Central memory CD4-positive, alpha-beta T cell (primary cell): ENCODE measurements around the gene TCF12.
"Not testable (repeated sequence)": the region's sequence is repeated elsewhere in the genome, so short reads cannot be mapped to it uniquely, and the experiment has no call there.

Experiments used
- DNase-seq: peaks from one replicate; pipeline ENCODE4 v3.0.0; 2022

Gene TCF12

GRCh38 chr15:56916825-56917477 is 1.5 kb upstream of the TCF12 start:
- no peak for DNase-seq

- no peak for DNase-seq
Observed at GRCh38 chr15:56917652-56918045, 795 bp upstream of the TCF12 start.

GRCh38 chr15:56919031-56919608 is 676 bp downstream of the TCF12 start:
- DNase-seq = peak; percentile 57

DNA sequence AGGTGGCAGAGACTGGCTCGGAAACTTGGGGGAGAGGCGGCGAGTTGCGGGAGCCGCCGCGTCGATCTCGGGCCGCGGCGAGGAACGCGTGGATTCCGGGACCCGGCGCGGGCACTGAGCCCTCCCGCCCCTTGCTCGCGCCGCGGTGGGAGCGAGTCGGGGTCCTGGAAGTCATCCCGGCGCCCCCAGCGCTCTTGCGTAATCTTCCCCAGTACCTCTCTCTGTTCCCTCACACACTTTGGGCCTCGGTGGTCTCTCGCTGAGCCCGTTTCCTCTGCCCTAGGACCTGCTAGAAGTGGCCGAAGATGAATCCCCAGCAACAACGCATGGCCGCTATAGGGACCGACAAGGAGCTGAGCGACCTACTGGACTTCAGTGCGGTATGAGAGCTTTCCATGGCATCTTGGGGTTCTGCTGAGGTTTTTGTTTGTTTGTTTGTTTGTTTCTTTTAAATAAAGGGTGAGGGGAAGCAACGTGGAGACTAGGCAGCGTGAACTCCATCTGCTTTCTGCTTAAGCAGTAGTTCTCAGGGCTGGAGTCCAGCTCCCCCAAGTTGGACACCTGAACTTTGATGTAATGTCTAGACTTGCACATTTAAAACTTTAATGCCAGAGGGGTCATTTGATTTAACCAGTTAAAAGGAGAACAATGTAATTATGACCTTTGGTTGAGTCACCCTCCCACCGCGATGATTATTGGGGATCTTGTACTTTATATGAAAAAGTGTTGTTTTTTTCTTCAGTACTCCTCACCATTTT is 1.3 kb downstream of the TCF12 start:
- peak; percentile 3 for DNase-seq

GRCh38 chr15:56920367-56920627 is 1.9 kb downstream of the TCF12 start:
- no peak for DNase-seq

GRCh38 chr15:56923174-56923591 is 4.7 kb downstream of the TCF12 start:
- no peak for DNase-seq

DNA sequence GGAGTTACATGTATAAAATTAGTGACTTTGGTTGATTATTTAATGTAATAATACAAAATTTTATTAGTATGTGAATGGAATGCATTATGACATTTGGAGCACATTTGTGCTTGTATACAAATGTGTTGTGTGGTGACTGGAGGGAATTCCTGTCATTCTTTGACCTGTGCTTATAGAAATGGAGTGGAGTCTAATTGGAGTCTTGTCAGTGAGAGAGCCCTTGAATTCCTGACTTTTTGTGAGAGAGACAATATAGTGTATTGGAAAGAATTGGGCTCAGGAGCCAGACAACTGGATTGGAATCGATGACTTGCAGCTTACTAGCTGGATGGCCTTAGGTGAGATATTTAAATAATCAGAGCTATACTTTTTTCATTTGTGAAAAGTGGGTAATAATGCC is 9.4 kb downstream of the TCF12 start:
- DNase-seq = no peak

DNA sequence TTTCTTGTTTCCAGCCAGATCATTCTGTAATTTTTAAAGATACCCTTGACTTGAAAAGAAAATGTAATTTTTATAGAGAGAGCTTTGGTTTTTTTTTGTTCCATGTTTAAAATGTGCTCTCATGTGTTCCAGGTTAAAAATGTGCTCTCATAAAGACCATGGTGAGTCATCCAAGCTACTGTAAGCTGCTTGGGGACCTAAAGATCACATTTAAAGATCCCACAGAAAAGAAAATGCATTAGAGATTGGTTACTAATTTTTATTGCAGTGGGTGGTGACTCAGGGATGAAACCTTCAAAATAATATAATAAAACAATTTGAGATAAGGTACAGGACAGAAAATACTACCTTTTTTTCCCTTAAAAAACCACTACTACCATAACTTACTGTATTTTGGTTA is 11.0 kb downstream of the TCF12 start:
- no peak for DNase-seq

GRCh38 chr15:56929933-56930332 is 11.5 kb downstream of the TCF12 start:
- DNase-seq = no peak

- DNase-seq = no peak
Observed at GRCh38 chr15:56930669-56931313, 12.3 kb downstream of the TCF12 start.

- DNase-seq = no peak
Observed at GRCh38 chr15:56931639-56932508, 13.4 kb downstream of the TCF12 start.

GRCh38 chr15:56932509-56932868 is 14.0 kb downstream of the TCF12 start:
- DNase-seq = not testable (repeated sequence)

DNA sequence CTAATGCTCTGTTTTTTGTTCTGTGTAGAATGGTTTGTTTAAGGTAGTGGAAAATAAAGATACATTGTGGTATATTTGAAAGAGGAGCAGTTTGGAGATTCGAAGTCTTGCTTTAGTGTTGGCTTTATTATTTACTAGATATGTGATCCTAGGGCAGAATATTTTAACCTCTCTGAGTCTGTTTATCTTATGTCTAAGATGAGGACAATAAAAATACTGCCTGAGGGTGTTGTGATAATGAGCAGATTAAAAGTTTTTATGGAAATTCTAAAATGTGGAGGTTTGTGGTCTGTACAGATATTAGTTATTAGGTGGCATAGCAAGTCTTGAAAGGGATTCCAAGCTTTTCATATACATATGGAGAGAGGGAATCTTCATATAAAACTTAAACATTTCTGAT is 15.0 kb downstream of the TCF12 start:
- DNase-seq = no peak

DNA sequence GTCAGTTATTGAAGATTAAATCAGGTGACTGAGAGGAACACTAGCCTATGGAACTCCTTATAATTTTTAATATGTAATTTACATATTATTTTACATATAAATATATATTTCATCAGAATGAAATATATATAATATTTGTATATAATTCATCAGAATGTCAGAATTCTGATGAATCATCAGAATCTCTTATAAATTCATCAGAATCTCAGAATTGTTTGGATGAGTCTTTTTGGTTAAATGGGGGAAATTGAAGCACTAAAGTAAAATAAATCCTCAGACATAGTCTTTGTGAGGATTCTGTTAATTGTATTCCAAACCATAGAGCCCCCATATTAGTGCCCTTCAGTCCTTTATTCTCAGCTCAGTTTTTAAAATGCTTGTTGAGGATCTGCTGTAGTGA is 15.4 kb downstream of the TCF12 start:
- DNase-seq = no peak

DNA sequence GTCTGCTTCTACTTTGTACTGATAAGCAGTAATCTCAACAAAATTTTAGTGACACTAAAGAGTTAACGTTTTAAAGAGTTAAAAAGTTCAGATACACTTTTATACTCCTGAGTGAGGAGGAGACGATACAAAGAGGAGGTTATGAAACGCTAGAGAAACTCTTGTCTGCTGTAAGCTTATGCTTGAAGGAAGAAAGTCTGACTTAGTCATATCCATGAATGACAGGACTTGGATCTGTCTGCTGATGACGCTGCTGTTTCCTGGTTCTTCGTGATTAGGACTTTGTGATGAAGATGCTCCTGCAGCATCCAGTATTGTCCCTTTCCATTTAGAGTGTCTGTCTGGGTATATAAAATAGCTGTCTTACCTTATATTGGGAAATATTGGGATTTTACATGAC is 15.8 kb downstream of the TCF12 start:
- no peak for DNase-seq

DNA sequence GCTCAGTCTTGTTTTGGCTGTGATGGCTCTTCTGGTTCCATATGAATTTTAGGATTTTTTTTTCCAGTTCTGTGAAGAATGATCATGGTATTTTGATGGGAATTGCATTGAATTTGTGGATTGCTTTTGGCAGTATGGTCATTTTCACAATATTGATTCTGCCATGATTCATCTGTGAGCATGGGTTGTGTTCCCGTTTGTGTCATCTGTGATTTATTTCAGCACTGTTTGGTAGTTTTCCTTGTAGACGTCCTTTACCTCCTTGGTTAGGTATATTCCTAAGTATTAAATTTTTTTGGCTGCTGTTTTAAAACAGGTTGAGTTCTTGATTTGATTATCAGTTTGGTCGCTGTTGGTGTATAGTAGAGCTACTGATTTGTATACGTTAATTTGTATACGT is 18.5 kb downstream of the TCF12 start:
- no peak for DNase-seq

DNA sequence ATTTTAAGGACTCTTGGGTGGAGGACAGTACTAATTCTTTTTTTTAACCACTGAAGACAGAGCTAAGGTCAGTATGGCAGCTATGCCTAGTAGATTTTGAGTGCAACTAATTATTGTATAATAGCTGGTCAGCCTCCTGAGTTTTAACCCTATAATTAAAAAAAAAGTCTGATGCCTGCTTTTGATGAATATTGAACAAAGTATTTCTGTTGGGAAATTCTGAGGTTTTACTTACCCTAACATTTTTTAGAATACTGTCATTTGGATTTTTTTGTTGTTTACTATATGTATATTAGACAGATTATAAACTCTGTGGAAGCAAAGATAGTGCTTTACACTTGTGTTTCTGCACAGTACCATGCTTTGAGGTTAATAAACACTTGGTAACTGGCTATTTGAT is 20.8 kb downstream of the TCF12 start:
- DNase-seq = no peak

DNA sequence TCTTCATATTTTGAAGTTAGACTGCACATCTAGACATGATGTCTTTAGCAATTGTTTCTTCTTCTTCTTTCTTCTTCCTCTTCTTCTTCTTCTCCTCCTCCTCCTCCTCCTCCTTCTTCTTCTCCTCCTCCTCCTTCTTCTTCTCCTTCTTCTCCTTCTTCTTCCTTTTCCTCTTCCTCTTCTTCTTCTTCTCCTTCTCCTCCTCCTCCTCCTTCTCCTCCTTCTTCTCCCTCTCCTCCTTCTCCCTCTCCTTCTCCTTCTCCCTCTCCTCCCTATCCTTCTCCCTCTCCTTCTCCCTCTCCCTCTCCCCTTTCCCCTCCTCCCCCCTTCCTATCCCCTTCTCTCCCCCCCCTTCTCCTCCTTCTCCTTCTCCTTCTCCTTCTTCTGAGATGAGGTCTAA is 21.9 kb downstream of the TCF12 start:
- no peak for DNase-seq

DNA sequence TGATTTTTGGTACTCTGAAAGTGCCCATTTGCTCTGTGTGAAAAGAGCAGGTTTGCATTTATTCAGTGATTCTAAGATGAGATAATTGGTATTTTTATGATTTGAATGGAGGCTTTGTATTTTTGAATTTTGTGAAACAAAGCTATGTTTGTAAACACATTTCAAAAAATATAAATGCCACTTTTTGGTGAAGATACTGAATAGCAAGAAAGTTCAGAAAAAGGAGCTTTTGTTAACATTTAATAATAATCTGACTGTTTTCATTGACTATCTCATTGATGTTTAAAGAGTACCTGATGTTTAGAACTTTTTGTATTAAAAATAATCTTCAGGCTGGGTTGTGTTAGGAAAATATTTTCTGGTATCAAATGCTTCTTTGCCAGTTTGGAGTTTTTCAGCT is 23.7 kb downstream of the TCF12 start:
- DNase-seq = no peak

DNA sequence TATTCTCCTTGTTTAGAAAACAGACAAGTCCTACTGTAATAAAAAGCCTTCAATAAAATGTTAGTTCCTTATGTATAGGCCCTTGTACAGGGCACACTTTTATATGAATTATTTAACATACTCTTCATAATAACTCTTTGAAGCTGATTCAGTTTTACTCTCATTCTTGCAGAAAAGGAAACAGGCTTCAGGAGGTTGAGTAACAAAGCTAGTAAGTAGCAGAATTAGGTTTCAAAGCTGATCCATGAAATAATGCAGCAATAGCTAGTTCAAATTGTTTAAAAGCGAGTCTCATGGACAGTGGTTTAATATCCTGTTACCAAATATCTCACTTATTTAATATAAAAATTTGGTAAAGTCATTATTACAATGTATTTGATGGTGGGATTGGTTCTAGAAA is 25.0 kb downstream of the TCF12 start:
- DNase-seq = no peak

GRCh38 chr15:56944485-56944884 is 26.0 kb downstream of the TCF12 start:
- no peak for DNase-seq

- no peak for DNase-seq
Observed at GRCh38 chr15:56946150-56946549, 27.7 kb downstream of the TCF12 start.
